HPDE6-E6E7 (cell line): ENCODE data around the gene KRTAP2-3.
A peak's percentile ranks its signal among the peaks of the same experiment; 100 is the strongest.
"Not testable (repeated sequence)": the region's sequence is repeated elsewhere in the genome, so short reads cannot be mapped to it uniquely, and the experiment has no call there.

ENCODE experiments used
- DNase-seq: peaks from one replicate; pipeline ENCODE4 v3.0.0; 2011; ENCODE audit warnings: missing footprints; ENCODE audit errors: extremely low spot score

Gene KRTAP2-3

DNA sequence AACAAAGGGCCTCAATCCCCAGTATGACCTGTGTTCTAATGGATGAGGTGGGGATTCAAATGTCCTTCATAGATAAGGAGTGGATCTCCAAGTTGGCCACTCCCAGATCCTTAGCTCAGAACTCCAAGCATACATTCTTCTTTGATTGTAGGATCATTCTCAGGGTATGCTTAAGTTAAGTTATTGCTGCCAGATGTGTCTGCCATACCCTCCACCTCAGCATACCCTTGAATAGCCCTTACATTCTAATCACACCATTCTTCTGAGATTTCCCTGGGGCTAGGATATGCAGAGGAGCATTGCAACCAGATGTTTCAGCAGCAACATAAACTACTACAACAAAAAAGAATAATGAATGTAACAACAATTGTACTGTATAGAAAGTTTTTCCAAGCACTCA lies 7.4 kb upstream of the KRTAP2-3 start:
- no peak for DNase-seq

DNA sequence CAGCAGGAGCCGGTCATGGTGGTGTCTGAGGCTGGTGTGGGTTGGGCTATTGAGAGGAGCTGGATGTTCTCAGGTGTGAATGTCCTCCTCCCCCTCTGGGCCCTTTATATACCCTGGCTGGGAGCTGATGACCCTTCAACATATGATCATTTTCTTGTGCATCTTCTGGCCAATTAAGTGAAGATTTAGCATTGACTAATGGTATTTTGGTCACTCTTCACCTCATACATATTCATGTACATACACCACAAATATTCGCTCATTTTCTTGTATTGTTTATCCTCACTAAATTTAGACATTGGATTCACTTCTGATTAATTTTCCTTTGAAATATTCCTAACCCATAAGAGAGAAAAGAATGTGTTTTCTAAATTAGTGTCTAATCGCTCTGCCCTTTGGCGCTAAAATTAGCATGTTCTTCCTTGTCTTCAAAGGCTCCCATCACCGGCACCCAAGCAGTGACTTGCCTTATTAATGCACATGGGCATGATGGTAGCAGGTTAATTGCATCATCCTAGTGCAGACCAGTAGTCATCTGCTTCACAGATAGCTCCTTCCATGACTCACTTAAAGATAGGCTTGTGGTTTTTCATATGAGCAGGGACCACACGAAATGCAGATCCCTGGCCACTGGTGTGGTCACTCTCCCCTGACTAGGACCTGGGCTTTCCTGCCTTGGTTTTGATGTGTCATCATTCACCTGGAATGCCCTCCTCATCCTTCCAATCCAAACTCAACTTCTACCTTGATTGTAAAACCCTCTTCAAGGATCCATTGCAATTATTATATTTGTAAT lies 6.1 kb upstream of the KRTAP2-3 start, which contains the start of gene KRTAP2-4:
TSS of gene KRTAP2-4 (minus strand) at position 51 of the 796 bp plus-strand sequence. CDS start at position 17, 34 bp downstream.
- peak; percentile 48 for DNase-seq

DNA sequence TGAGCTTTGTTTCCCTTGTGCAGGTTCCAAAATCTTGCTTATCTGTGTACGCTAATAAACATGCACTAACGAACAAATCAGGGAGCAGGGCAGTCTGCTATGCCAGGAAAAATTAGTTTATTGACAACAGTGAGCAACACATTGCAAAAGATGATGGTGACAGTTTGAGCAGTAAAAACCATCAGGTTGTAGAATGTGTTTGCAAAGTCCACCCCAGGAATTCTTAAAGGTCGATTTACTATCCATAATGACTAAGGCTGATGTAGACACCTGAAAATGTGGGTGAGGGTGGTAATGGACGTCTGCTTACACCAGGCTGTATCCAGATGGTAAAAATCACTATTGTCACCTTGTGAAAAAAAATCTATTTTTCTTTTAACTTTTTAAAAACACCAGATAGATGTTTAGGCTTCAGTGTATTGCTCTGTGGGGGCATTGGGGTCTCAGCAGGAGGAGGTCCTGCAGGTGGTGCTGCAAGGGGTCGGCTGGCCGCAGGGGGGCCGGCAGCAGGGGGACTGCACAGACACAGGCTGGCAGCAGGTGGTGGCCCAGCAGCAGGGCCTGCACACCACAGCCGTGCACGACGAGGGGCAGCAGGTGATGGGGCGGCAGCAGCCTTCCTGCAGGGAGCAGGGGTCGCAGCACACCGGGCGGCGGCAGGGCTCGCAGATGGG lies 5.2 kb upstream of the KRTAP2-3 start:
- DNase-seq = not testable (repeated sequence)

DNA sequence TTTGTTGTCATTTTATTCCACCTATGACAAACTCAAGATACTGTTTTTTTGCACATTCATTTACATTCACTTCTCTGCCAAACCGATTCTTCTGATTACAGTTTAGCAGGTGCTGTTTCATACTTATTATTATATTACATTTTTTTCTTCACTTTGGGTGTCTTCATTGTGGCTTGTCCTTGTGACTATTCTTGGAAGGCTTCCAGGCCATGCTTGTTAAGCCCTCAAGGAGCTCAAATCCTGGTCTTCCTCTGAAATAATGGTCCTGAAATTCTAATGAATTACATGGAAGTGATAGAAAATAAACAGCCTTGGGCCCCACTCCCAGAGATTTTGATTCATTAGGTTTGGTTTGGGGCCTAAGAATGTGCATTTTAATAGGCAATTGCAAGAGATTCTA lies 4.4 kb upstream of the KRTAP2-3 start:
- no peak for DNase-seq

DNA sequence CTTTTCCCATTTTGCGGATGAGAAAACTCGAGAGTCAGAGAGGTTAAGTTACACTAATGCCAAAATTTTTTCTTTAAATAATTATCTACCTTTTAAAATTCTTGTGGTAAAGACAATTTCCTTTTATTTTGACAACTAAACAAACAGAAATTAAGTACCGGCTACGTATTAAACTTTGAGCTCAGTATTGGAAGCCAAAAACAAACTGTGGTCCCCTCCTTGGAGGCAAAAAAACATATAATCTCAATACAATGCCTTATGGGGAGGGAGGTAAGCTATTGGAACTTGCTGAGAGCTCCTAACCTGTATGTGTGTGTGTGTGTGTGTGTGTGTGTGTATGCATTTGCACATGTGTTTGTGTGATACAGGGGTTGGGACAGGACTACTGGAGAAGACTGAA lies 3.5 kb upstream of the KRTAP2-3 start:
- DNase-seq = no peak

DNA sequence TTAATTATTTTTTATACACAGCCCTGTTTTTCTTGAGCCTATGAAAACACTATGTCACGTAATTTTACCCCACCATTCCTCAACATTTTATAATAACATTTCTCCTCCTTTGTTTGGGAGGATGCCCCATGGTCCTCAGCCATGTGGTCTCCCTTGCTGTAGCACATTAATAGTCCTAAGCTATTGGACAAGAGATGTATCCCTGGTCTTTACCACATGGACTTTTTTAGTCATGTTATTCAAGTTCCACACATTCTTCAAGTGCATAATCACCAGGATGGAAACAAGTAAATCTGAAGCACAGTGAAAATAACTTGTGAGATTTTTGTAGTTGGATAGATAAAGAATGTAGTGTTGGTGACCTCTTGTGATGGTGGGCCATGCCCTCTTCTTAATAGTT lies 2.0 kb upstream of the KRTAP2-3 start:
- no peak for DNase-seq

DNA sequence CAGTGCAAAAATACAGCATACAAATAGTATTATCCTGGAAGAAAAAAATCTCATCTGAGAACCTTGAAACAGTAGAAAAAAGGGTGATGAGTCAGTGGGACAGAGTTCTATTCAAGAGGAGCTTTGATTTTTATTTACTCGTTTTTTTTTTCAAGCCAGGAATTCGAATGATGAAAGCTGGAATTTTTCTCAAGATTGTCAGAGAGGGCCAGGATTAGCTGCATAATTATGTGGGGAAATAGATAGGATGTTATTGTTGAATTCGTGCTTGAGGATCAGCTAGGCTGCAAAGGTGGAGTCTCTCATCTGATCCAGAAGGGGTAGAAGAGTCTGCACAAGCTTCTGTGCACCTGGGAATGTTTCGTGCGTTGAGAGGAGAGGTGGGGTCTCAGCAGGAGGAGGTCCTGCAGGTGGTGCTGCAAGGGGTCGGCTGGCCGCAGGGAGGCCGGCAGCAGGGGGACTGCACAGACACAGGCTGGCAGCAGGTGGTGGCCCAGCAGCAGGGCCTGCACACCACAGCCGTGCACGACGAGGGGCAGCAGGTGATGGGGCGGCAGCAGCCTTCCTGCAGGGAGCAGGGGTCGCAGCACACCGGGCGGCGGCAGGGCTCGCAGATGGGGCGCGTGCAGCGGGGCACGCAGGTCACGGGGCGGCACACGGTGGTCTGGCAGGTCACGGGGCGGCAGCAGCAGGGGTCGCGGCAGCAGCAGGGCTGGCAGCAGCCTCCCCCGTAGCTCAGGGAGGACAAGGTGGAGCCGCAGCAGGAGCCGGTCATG lies 450 bp downstream of the KRTAP2-3 start:
- peak; percentile 31 for DNase-seq

DNA sequence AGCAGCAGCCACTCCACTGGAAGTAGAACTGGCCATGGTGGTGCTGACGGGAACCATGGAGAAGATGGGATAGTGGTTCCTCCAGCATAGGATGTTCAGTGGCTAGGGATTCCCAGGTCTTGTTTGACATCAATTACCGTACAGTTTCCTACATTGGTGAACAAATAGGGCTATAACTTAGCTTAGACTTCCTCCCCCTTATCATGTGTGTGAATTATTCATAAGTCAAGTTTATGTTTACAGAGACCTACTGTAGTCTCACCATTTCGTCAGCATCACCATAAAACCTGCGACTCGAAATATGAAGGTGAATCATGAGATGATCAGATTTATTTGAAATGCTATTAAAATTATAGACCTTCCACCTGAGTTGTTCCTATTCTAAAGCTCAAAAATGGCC lies 1.2 kb downstream of the KRTAP2-3 start:
- no peak for DNase-seq

DNA sequence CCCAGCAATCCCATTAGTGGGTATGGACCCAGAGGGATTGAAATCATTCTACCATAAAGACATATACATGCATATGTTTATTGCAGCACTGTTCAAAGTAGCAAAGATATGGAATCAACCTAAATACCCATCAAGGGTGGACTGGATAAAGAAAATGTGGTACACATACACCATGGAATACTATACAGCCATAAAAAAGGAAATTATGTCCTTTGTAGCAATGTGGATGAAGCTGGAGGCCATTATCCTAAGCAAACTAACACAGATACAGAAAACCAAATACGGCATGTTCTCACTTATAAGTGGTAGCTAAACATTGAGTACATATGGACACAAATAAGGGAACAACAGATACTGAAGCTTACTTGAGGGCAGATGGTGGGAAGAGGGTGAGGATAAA lies 2.4 kb downstream of the KRTAP2-3 start:
- no peak for DNase-seq

DNA sequence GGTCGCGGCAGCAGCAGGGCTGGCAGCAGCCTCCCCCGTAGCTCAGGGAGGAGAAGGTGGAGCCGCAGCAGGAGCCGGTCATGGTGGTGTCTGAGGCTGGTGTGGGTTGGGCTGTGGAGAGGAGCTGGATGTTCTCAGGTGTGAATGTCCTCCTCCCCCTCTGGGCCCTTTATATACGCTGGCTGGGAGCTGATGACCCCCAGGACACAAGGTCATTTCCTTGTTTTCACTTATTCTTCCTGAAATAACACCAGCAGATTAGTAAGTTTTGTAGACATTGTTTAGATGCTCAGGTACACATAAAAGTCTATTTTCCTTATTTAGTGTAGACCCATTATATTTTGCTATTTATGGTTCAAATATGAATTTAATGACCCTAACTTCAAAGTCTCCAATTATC lies 4.8 kb downstream of the KRTAP2-3 start, which contains the start of gene KRTAP2-2:
TSS of gene KRTAP2-2 (minus strand) at position 101 of the 400 bp plus-strand sequence. CDS start at position 82, 19 bp downstream.
- not testable (repeated sequence) for DNase-seq

DNA sequence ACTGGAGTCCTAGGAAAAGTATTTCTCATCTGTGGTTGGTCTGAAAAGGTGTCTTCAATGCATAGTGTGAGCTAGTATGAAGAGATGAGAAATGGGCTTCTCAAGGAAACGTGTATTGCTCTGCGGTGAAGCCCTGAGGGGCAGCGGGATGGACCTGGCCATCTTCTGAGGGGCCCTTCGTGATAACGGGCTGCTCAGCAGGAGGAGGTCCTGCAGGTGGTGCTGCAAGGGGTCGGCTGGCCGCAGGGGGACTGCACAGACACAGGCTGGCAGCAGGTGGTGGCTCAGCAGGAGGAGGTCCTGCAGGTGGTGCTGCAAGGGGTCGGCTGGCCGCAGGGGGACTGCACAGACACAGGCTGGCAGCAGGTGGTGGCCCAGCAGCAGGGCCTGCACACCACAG lies 5.4 kb downstream of the KRTAP2-3 start:
- not testable (repeated sequence) for DNase-seq

DNA sequence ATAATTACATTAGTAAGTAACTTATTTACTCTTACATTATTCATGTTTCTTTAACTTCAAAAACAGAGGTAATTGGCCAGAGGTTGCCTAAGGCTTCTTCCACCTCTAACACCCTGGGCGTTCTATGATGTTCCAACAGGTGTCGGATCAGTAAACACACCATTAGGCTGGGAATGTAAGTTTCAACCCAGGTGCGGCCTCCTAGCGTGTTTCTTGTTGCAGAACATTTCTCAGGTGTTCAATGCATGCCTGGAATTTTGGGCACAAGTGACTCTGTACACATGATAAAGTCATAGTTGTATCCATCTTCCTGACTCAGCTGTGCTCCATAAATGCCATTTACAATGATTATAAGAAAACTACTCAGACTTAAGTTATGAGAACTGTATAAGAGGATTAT lies 5.9 kb downstream of the KRTAP2-3 start:
- DNase-seq = no peak

DNA sequence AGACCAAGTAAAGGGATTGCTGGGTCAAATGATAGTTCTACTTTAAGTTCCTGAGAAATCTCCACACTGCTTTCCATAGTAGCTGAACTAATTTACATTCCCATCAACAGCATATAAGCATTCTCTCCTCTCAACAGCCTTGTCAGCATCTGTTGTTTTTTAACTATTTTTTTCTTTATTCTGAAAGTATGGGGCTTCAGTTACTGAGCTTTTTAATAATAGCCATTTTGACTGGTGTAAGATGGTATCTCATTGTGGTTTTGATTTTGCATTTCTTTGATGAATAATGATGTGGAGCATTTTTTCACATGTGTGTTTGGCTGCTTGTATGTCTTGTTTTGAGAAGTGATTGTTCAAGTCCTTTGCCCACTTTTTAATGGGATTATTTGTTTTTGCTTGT lies 7.3 kb downstream of the KRTAP2-3 start:
- DNase-seq = no peak

DNA sequence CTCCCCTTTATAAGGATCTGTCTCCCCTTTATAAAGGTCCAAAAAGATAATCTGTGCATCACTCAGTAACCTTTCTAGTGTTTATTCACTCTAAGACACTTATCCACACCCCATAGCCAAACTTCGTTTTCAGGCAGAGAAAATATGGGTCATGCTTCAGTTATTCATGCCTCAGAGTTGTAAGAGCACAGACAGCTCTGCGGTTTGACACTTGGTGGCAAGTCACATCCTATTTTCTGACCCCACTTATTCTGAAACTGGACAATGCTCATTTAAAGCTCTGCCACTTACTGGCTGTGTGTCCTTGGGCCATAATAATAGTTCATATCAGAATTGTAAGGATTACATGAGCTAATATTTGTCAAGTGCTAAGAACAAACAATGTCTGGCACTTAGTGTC lies 10.8 kb downstream of the KRTAP2-3 start:
- peak; percentile 22 for DNase-seq

DNA sequence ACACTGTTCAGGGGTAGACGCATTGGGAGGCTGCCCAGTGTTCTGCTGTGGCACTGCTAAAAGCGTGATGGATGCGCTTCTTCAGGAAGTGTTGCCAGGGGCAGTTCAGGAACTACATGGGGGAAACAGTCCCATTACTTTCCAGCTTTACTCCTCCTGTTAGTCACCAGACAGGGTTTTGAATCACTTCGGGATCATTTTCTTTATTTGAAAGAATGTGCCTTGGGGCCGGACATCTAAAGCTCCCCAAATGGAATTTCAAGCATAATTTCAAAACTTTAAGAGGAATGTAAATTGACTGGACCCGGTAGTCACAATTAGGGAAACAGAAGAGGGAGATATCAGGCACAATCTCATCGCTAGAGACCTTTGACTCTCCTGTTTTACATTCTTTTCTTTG lies 11.5 kb downstream of the KRTAP2-3 start:
- peak; percentile 20 for DNase-seq

DNA sequence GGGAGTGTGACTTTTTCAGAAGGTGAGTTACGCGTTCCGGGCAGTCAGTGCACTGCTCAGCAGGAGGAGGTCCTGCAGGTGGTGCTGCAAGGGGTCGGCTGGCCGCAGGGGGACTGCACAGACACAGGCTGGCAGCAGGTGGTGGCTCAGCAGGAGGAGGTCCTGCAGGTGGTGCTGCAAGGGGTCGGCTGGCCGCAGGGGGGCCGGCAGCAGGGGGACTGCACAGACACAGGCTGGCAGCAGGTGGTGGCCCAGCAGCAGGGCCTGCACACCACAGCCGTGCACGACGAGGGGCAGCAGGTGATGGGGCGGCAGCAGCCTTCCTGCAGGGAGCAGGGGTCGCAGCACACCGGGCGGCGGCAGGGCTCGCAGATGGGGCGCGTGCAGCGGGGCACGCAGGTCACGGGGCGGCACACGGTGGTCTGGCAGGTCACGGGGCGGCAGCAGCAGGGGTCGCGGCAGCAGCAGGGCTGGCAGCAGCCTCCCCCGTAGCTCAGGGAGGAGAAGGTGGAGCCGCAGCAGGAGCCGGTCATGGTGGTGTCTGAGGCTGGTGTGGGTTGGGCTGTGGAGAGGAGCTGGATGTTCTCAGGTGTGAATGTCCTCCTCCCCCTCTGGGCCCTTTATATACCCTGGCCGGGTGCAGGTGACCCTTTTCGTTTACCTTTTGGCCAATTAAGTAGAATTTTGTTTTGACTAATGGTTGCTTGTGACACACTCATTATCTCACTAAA lies 13.0 kb downstream of the KRTAP2-3 start, which contains the start of gene KRTAP2-1:
TSS of gene KRTAP2-1 (minus strand) at position 582 of the 731 bp plus-strand sequence. CDS start at position 533, 49 bp downstream.
- not testable (repeated sequence) for DNase-seq

DNA sequence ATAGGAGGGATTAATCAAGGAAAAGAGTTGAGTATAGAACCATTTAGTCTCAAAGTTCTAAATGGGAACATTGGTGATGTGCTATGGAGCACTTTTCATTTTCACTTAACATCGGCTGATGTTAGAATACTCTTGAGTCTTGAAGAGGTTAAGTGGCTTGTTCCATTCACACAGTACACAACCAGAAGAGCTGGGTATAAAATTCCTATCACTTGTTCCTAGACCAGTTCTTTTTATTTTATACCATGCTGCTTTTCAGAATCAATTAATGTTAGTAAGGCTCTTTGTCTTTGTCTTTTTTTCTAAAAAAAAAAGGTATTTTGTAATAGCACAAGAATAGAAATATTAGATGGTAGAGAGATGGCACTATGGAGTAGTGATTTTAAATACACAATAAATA lies 17.0 kb downstream of the KRTAP2-3 start:
- DNase-seq = no peak

DNA sequence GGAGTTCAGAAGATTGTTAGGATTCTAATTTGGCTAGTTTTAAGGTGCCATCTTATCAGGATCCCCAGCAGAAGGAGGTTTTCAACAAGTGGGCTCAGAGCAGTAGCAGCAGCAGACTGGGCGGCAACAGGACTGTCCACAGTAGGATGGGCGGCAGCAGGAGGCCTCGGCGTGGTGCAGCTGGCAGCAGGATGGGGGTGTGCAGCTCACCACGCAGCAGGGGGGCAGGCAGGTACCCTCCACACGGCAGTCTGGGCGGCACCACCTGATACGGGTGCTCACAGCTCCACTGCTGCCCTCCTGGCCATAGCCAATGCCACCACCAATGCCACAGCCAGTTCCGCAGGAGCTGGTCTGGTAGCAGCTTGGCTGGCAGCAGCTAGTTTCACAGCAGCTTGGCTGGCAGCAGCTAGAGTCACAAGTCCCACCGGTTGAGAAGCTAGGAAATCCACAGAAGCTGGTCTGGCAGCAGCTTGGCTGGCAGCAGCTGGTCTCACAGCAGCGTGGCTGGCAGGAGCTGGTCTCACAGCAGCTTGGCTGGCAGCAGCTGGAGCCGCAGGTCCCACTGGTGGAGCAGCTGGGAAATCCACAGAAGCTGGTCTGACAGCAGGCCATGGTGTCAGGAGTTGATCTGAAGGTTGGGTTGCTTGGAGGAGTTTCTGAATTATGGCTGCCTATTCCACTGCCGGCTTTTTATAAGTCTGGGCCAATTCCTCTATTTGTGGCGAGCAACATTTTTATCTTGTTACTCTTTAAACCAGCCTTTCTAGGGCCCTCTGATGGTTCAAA lies 18.9 kb downstream of the KRTAP2-3 start, which contains the start of gene KRTAP1-1:
TSS of gene KRTAP1-1 (minus strand) at position 668 of the 789 bp plus-strand sequence. CDS start at position 615, 53 bp downstream.
- not testable (repeated sequence) for DNase-seq

DNA sequence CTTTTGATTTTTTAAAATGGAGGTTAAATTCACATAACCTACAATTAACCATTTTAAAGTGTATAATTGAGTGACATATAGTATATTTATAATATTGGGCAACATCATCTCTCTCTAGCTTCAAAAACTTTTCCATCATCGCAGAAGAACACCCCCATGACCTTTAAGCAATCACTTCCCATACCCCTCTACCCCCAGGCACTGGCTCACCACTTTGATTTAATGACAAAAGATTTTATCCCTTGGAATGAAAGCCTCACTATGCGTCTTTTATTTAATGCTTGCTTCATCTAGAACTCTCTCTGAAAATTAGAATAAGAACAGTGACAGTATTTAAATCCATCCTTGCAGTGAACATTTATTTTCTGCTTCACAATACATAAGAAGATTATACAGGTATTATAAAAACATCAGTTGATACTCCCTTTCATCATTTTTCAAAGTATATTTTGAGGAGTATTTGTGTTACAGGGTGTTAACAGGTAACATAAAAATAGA lies 22.0 kb downstream of the KRTAP2-3 start:
- no peak for DNase-seq

DNA sequence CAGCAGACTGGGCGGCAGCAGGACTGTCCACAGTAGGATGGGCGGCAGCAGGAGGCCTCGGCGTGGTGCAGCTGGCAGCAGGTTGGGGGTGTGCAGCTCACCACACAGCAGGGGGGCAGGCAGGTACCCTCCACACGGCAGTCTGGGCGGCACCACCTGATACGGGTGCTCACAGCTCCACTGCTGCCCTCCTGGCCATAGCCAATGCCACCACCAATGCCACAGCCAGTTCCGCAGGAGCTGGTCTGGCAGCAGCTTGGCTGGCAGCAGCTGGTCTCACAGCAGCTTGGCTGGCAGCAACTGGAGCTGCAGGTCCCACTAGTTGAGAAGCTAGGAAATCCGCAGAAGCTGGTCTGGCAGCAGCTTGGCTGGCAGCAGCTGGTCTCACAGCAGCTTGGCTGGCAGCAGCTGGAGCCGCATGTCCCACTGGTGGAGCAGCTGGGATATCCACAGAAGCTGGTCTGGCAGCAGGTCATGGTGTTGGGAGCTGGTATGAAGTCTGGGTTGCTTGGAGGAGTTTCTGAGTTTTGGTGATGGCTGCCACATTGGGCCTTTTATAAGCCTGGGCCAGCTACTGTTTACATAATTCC lies 25.5 kb downstream of the KRTAP2-3 start, which contains the start of gene KRTAP1-3:
TSS of gene KRTAP1-3 (minus strand) at position 529 of the 590 bp plus-strand sequence. CDS start at position 476, 53 bp downstream.
- DNase-seq = not testable (repeated sequence)
